Measurements from ENCODE around the gene TAS2R43. TPM values are rescaled to one million over a fixed set of nuclear protein-coding genes. Genes with fewer than 3 reads are reported as not detected.
"Not testable (repeated sequence)": the region's sequence is repeated elsewhere in the genome, so short reads cannot be mapped to it uniquely, and the experiment has no call there.

Gene TAS2R43
- total RNA-seq, 2 experiments from 2014 or later: 0.26 TPM; not detected in 1

DNA sequence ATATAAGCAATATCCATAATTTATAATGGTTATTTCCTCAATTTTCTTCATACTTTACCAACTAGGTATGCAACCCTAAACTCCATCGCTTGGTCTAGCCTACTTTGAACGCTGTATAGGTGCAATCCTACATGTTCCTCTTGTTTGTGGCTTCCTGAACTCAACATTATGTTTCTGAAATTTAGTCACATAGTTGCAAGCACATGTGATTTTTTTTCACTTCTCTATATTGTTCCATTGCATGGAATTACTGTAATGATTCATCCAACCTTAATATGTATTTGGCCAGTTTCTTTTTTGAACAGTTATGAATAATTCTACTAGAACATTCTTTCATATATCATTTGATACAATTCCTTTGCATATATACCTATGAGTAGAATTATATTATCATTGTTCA lies 2.8 kb upstream of the TAS2R43 start:
- H3K9me3 Mint-ChIP-seq; DNase-seq; H3K4me1 Mint-ChIP-seq (ENCODE audit: low read depth); intact Hi-C loops (cut with micrococcal nuclease); H3K27me3 Mint-ChIP-seq (ENCODE audit: low read depth); H3K4me3 Mint-ChIP-seq; CTCF ChIA-PET; H3K27ac Mint-ChIP-seq: not testable (repeated sequence)
- peaks cover 19% of the 10 kb centered on the region for H3K36me3 Mint-ChIP-seq (ENCODE audit: low read depth)

DNA sequence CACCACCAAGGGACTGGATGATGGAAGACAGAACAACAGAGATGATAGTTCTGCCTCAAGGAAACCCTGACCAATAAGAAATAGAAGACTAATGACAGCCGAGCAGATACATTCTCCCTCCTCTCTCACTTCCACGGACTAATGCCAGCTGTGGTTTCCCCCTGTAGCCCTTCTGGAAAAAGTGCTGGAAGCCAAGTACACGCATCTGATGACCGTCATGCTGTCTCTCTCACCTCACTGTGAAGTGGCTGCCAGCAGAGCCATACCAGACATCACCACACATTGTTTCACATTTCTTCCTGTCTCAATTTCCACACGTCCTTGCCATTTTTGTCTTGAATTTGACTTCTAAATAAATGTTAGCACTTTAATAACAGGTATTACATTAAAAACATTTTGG lies 2.9 kb downstream of the TAS2R43 start:
- intact Hi-C loops (cut with micrococcal nuclease): no loop called here
- H3K9me3 Mint-ChIP-seq: no peaks in the 10 kb centered on the region
- CTCF ChIA-PET: no interaction called here
- H3K27me3 Mint-ChIP-seq (ENCODE audit: low read depth): no peaks in the 10 kb centered on the region
- H3K27ac Mint-ChIP-seq: no peak overlapping the region
- no peak overlapping the region for H3K4me3 Mint-ChIP-seq
- no peak for DNase-seq
- peaks cover 9% of the 10 kb centered on the region for H3K36me3 Mint-ChIP-seq (ENCODE audit: low read depth)
- peaks cover 8% of the 10 kb centered on the region for H3K4me1 Mint-ChIP-seq (ENCODE audit: low read depth)

DNA sequence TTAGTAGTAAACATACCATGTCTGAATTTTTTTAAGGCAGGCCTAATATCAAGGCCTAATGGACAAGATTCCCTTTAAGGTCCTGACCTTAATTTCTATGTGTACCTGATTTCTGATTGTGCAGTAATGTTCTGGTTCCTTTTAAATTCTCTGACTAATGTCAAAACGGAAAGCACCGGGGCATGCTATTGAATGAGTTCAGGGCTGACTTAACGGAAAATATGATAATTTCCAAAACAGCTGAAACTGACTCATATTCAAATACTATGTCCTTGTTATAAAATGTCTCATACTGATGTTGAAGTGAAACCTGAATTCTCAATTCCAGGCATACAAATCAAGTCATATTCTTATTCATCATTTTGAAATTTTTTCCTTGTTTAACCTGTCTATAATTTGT lies 6.7 kb downstream of the TAS2R43 start:
- Mint-ChIP-seq H3K36me3 (ENCODE audit: low read depth) (peaks cover 15% of the 10 kb centered on the region), H3K9me3 (peaks cover 8% of the 10 kb centered on the region), H3K4me3 (no peak overlapping the region), H3K27me3 (ENCODE audit: low read depth) (no peaks in the 10 kb centered on the region), H3K27ac (no peak overlapping the region), H3K4me1 (ENCODE audit: low read depth) (peaks cover 5% of the 10 kb centered on the region)
- intact Hi-C loops (cut with micrococcal nuclease): no loop called here
- peak; percentile 21 for DNase-seq
- CTCF ChIA-PET: no interaction called here

DNA sequence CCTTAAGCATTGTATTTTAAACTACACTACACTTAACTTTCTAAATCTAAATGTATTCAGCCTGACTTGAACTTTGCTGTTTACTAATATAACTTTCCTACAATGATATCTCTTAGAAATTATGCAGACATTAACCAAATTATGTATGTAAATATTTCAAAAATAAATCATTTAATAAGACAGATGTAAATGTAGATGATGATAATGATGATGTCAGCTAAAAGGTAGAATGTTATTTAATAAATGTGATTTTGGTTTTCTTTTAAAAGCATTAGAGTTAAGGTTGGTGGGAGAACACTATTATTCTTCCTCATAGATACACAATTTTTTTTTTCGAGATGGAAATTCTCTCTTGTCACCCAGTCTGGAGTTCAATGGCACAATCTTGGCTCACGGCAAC lies 10.1 kb downstream of the TAS2R43 start:
- CTCF ChIA-PET: no interaction called here
- intact Hi-C loops (cut with micrococcal nuclease): no loop called here
- no peak for DNase-seq
- Mint-ChIP-seq H3K27ac (no peak overlapping the region), H3K4me3 (no peak overlapping the region), H3K36me3 (ENCODE audit: low read depth) (peaks cover 13% of the 10 kb centered on the region), H3K9me3 (peaks cover 8% of the 10 kb centered on the region), H3K27me3 (ENCODE audit: low read depth) (no peaks in the 10 kb centered on the region), H3K4me1 (ENCODE audit: low read depth) (peaks cover 5% of the 10 kb centered on the region)

DNA sequence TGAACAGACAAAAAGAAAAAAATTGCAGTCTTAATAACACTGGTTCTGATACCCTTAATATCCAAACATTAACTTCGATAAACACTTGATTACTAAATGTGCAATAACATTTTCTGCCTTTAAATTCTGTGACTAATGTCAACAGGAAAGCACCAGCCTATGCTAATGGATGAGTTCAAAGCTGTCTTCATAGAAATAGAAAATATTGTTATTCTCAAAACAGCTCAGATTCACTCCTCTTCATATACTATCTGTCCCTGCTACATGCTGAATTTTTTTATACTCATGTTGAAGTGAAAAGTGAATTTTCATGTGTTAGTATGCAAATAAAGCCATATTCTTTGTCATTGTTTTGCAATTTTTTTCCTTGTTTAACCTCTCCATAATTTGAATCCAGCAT lies 13.9 kb downstream of the TAS2R43 start:
- Mint-ChIP-seq H3K4me3 (no peak overlapping the region), H3K4me1 (ENCODE audit: low read depth) (peaks cover 4% of the 10 kb centered on the region), H3K36me3 (ENCODE audit: low read depth) (peaks cover 4% of the 10 kb centered on the region), H3K9me3 (peaks cover 6% of the 10 kb centered on the region), H3K27me3 (ENCODE audit: low read depth) (no peaks in the 10 kb centered on the region), H3K27ac (no peak overlapping the region)
- CTCF ChIA-PET: no interaction called here
- intact Hi-C loops (cut with micrococcal nuclease): no loop called here
- no peak for DNase-seq

DNA sequence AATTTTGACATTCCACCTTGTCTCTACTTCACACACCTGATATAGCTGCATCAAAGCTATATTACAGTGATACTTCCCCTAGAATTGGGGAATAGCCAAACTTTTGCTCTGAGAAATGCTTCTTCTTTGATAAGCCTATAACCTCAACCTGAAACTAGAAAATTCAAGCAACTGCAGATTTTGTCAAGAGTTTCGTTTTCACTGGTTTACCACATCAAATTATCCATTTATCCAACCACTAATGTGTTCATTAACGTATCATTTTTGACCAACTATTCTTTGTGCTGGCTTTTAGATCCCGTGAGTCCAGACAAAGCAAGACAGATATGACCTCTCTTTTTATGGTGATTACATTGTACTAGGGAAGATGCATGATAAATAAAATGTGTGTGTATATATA lies 16.5 kb downstream of the TAS2R43 start:
- Mint-ChIP-seq H3K4me1 (ENCODE audit: low read depth) (peaks cover 4% of the 10 kb centered on the region), H3K9me3 (no peaks in the 10 kb centered on the region), H3K27me3 (ENCODE audit: low read depth) (no peaks in the 10 kb centered on the region), H3K36me3 (ENCODE audit: low read depth) (peaks cover 4% of the 10 kb centered on the region), H3K27ac (no peak overlapping the region), H3K4me3 (no peak overlapping the region)
- intact Hi-C loops (cut with micrococcal nuclease): no loop called here
- DNase-seq: no peak
- CTCF ChIA-PET: no interaction called here

DNA sequence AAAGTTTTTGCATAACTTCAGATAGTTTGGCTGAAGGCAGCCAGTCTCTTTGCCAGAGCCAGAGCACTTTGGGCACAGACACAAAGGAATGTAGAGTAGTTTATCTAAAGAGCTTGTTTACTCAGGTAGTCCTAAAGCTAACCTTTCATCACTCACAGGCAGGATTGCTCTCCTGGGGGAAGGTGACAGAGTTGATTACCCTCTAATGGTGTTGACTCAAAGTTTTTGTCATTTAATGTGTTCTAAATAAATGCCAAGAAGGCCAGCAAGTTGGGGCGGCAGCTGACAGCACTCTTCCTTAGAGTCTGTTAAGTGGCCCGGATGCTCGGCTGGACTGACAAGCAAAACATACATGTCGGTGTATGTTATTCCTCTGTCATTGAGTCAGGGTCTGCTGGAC lies 20.7 kb downstream of the TAS2R43 start:
- intact Hi-C loops (cut with micrococcal nuclease): no loop called here
- Mint-ChIP-seq H3K27ac (no peak overlapping the region), H3K4me3 (no peak overlapping the region), H3K4me1 (ENCODE audit: low read depth) (peaks cover 4% of the 10 kb centered on the region), H3K27me3 (ENCODE audit: low read depth) (no peaks in the 10 kb centered on the region), H3K36me3 (ENCODE audit: low read depth) (peaks cover 8% of the 10 kb centered on the region), H3K9me3 (no peaks in the 10 kb centered on the region)
- CTCF ChIA-PET: no interaction called here
- no peak for DNase-seq

DNA sequence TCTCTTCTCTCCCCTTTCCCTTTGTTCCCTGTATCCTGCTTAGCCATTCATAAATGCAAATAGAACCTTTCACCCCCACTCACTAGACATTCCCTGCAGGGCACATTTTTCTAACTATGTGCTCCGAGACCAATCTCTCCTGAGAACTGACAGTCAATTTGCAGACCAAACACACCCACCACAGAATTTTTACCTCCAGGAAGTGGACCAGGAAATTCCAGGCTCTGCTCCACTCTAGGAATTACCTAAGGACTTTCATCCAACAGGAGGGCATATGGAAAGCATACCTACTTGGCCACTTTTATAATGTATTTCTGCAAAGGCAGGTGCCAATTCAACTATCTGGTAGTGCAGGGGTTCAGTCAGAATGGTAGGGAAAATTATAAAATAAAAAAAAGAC lies 21.1 kb downstream of the TAS2R43 start:
- Mint-ChIP-seq H3K27ac (no peak overlapping the region), H3K36me3 (ENCODE audit: low read depth) (peaks cover 8% of the 10 kb centered on the region), H3K27me3 (ENCODE audit: low read depth) (no peaks in the 10 kb centered on the region), H3K4me1 (ENCODE audit: low read depth) (peaks cover 4% of the 10 kb centered on the region), H3K9me3 (no peaks in the 10 kb centered on the region), H3K4me3 (no peak overlapping the region)
- intact Hi-C loops (cut with micrococcal nuclease): loop anchor here (1.0 kb wide), 1 partner anchor 56 kb away; no protein-coding TSS in a partner anchor
- no peak for DNase-seq
- CTCF ChIA-PET: no interaction called here

DNA sequence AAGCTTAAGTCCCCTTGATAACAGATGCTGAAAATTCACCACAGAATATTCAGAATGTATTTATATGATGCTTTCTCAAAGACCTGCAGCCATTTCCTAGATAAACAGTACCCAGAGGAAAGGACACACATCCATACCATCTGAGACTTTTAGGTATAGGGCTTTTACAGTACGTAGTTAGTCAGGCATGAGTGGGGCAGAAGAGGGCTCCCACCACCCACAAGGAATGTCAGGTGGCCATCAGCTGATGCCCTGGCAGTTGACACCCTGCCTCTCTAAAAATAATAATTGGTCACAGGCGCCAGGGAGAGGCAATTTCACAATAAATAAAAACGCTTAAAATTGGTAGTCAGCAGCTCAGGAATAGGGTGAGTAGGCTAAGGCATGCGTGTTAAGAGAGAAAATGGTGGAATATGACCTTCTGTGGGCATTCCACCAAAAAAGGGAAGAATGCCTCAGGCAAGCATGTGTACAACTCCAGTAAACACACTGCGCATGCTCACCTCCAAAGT lies 22.2 kb downstream of the TAS2R43 start:
- H3K4me1 Mint-ChIP-seq (ENCODE audit: low read depth): no peaks in the 10 kb centered on the region
- no peaks in the 10 kb centered on the region for H3K27me3 Mint-ChIP-seq (ENCODE audit: low read depth)
- H3K27ac Mint-ChIP-seq: no peak overlapping the region
- no peak overlapping the region for H3K4me3 Mint-ChIP-seq
- no peaks in the 10 kb centered on the region for H3K9me3 Mint-ChIP-seq
- CTCF ChIA-PET: no interaction called here
- DNase-seq: no peak
- peaks cover 8% of the 10 kb centered on the region for H3K36me3 Mint-ChIP-seq (ENCODE audit: low read depth)
- intact Hi-C loops (cut with micrococcal nuclease): loop anchor here (1.0 kb wide), 1 partner anchor 55 kb away; no protein-coding TSS in a partner anchor

DNA sequence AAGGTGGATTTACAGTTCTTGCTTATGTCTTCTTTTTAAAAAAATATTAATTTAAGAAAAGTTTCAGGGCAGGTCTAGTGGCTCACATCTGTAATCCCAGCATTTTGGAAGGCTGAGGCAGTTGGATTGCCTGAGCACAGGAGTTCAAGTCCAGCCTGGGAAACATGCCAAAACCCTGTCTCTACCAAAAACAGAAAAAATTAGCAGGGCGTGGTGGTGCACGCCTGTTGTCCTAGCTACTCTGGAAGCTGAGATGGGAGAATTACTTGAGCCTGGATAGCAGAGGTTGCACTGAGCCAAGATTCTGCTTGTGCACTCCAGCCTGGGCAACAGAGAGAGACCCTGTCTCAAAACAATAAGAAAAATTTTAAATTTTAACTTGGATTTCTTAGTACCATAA lies 24.6 kb downstream of the TAS2R43 start:
- Mint-ChIP-seq H3K4me1 (ENCODE audit: low read depth) (no peaks in the 10 kb centered on the region), H3K27ac (no peak overlapping the region), H3K36me3 (ENCODE audit: low read depth) (peaks cover 10% of the 10 kb centered on the region), H3K4me3 (no peak overlapping the region), H3K9me3 (no peaks in the 10 kb centered on the region), H3K27me3 (ENCODE audit: low read depth) (no peaks in the 10 kb centered on the region)
- CTCF ChIA-PET: interaction anchor here (0.6 kb wide), 1 partner anchor 126 kb away, joined by 3 read pairs; no protein-coding TSS in a partner anchor
- no peak for DNase-seq
- intact Hi-C loops (cut with micrococcal nuclease): no loop called here

DNA sequence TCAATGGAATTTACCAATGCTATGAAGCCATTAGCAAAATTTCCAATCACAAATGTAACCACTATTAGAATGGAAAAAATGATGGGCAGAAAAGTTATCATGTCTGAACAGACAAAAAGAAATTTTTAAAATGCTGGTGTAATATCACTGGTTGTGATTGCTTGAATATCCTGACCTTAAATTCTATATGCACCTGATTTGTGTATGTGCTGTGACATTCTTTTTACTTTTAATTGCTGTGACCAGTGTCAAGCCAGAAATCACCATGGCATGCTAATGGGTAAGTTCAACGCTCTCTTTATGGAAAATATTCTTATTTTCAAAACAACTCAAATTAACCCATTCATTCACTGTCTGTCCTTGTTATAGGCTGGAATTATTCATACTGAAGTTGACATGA lies 29.9 kb downstream of the TAS2R43 start, which contains the start of gene TAS2R46:
Gene TAS2R46 (minus strand): TSS at position 101 of the 400 bp plus-strand sequence. CDS start 0 bp downstream, at position 101.
- H3K27me3 Mint-ChIP-seq (ENCODE audit: low read depth); H3K4me1 Mint-ChIP-seq (ENCODE audit: low read depth); CTCF ChIA-PET; H3K27ac Mint-ChIP-seq; H3K9me3 Mint-ChIP-seq; H3K36me3 Mint-ChIP-seq (ENCODE audit: low read depth); intact Hi-C loops (cut with micrococcal nuclease); H3K4me3 Mint-ChIP-seq; DNase-seq: not testable (repeated sequence)

DNA sequence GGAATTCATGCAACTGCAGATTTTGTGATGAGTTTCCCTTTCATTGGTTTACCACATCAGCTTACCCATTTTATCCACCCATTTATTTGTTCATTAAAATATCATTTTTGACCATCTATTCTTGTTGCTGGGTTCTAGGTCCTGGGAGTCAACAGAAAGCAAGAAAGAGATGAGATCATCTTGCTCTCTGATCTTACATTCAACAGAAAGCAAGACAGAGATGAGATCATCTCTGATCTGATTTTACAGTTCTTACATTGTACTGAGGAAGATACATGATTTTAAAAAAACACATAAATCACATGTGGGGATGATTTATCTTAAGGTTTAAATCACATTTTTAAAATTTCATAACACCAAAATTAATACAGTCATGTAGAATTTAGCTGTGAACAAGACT lies 32.3 kb downstream of the TAS2R43 start:
- intact Hi-C loops (cut with micrococcal nuclease): no loop called here

DNA sequence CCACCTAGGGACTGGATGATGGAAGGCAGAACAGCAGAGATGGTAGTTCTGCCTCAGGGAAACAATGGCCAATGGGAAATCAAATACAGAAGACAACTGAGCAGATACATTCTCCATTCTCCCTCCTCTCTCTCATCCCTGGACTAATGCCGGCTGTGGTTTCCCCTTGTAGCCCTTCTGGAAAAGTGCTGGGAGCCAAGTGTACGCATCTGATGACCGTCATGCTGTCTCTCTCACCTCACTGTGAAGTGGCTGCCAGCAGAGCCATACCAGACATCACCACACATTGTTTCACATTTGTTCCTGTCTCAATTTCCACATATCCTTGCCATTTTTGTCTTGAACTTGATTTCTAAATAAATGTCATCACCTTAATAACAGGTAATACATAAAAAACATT lies 33.1 kb downstream of the TAS2R43 start:
- Mint-ChIP-seq H3K9me3 (no peaks in the 10 kb centered on the region), H3K4me1 (ENCODE audit: low read depth) (peaks cover 4% of the 10 kb centered on the region), H3K4me3 (no peak overlapping the region), H3K27me3 (ENCODE audit: low read depth) (no peaks in the 10 kb centered on the region), H3K36me3 (ENCODE audit: low read depth) (peaks cover 13% of the 10 kb centered on the region), H3K27ac (no peak overlapping the region)
- CTCF ChIA-PET: no interaction called here
- DNase-seq: no peak
- intact Hi-C loops (cut with micrococcal nuclease): no loop called here

More for the DNA sequence above, 32.3 kb downstream of the TAS2R43 start:
- Mint-ChIP-seq H3K4me3 (no peak overlapping the region), H3K36me3 (ENCODE audit: low read depth) (peaks cover 15% of the 10 kb centered on the region), H3K9me3 (no peaks in the 10 kb centered on the region), H3K27me3 (ENCODE audit: low read depth) (no peaks in the 10 kb centered on the region), H3K4me1 (ENCODE audit: low read depth) (peaks cover 4% of the 10 kb centered on the region), H3K27ac (no peak overlapping the region)
- no peak for DNase-seq
- CTCF ChIA-PET: no interaction called here

Measured in activated naive CD4-positive, alpha-beta T cell treated with anti-CD3 and anti-CD28 coated beads for 36 hours (primary cell).